BJ (cell line): ENCODE measurements around the gene DUSP19. TPM values are rescaled to one million over a fixed set of nuclear protein-coding genes. Genes with fewer than 3 reads are reported as not detected.

ENCODE experiments used
- CTCF ChIA-PET: fragments of 350-600 bp; formaldehyde crosslinking; extraction: SDS; loops from one replicate; lab custom pipeline; 2021; ENCODE audit warnings: antibody characterized with exemption, inconsistent platforms; lab: Yijun Ruan, JAX
- POLR2A ChIA-PET: fragments of 300-600 bp; sonication (Branson Sonifier 250); formaldehyde crosslinking; extraction: SDS; loops from one replicate; lab custom pipeline; 2021; ENCODE audit warnings: antibody characterized with exemption; lab: Charles Lee
- DNase-seq: peaks from one replicate; pipeline ENCODE4 v3.0.0-alpha.2; 2011; ENCODE audit warnings: low read depth
- H3K27me3 ChIP-seq: 2 replicates; pipeline ENCODE4 v1.6.0; 2011; ENCODE audit warnings: low read length; ENCODE audit not compliant: control insufficient read depth, insufficient read depth
- H3K36me3 ChIP-seq: 2 replicates; pipeline ENCODE4 v1.5.1; 2011; ENCODE audit warnings: low read length; ENCODE audit not compliant: control insufficient read depth, insufficient read depth
- H3K4me3 ChIP-seq: 2 replicates; pipeline ENCODE4 v1.5.1; 2011; ENCODE audit warnings: low read depth, mild to moderate bottlenecking, control low read depth, low read length
- polyA plus RNA-seq: library from polyadenylated mRNA; depleted of rRNA; stranded (reverse); fragments of >200 nt; gene quantifications from 2 replicates; pipeline ENCODE4 v1.2.3, GENCODE V29; 2011; rRNA removed
- small RNA-seq: library from RNA; depleted of rRNA; stranded (forward); fragments of <200 nt; gene quantifications from one replicate; pipeline ENCODE3, GENCODE V24; 2012; ENCODE audit warnings: low replicate concordance, low read depth; ENCODE audit not compliant: insufficient read length
- TF ChIP-seq, protein P1 (sequence below): IDR thresholded peaks from 2 replicates; pipeline ENCODE4 v1.5.1; 2011; ENCODE audit warnings: low read depth, mild to moderate bottlenecking, control low read depth, inconsistent platforms, low read length, moderate library complexity; ENCODE audit not compliant: insufficient read depth

DUSP19 gene
- polyA plus RNA-seq, 1 experiment: 2.2 TPM

DNA sequence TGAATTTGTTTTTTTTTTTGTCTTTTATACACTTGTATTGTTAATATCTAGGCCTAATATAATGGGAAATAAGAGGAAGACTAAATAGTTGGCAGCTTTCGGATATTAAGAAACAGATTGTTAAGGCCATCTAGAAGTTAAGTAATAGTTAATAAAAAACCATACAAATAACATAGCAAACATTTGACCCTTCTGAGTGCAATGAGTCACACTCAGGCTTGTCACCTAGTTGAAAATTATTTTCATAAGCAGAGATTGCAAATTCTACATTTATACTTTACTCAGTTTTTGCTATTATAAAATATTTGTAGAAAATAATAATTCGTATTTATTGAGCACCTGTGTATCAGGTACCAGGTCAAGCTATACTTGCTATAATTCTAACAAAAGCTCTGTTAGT, 48.1 kb downstream of the DUSP19 start:
- H3K27me3 ChIP-seq: no peaks in the 10 kb centered on the region
- no peak for DNase-seq
- CTCF ChIA-PET: interaction anchor here (1.2 kb wide), 1 partner anchor 10 kb away, joined by 3 read pairs; no protein-coding TSS in a partner anchor
- POLR2A ChIA-PET: no interaction called here
- no peaks in the 10 kb centered on the region; the same call in 1 of the 2 replicates for H3K36me3 ChIP-seq
- no peak overlapping the region for H3K4me3 ChIP-seq
- TF ChIP-seq, protein P1, sequence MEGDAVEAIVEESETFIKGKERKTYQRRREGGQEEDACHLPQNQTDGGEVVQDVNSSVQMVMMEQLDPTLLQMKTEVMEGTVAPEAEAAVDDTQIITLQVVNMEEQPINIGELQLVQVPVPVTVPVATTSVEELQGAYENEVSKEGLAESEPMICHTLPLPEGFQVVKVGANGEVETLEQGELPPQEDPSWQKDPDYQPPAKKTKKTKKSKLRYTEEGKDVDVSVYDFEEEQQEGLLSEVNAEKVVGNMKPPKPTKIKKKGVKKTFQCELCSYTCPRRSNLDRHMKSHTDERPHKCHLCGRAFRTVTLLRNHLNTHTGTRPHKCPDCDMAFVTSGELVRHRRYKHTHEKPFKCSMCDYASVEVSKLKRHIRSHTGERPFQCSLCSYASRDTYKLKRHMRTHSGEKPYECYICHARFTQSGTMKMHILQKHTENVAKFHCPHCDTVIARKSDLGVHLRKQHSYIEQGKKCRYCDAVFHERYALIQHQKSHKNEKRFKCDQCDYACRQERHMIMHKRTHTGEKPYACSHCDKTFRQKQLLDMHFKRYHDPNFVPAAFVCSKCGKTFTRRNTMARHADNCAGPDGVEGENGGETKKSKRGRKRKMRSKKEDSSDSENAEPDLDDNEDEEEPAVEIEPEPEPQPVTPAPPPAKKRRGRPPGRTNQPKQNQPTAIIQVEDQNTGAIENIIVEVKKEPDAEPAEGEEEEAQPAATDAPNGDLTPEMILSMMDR: no peak

DNA sequence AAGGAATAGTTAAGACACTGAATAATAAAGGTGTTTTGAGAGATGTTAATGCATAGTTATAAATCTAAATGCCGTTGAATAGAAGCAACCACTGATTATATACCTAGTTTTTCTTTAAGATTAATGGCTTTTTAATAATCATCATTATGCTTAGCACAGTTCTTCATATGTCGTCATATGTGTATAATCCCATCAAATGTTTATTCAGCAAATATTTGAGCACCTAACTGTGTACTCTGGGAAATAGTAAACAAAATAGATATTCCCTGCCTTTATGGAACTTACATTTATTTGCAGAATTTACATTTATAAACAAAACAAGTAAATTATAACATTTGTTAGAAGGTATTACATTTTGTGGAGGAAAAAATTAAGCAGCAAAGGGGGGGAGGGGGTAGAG, 55.5 kb downstream of the DUSP19 start:
- POLR2A ChIA-PET: no interaction called here
- Histone ChIP-seq H3K36me3 (no peaks in the 10 kb centered on the region; the same call in 1 of the 2 replicates), H3K27me3 (no peaks in the 10 kb centered on the region), H3K4me3 (no peak overlapping the region)
- CTCF ChIA-PET: interaction anchor here (0.6 kb wide), 1 partner anchor 47 kb away, joined by 4 read pairs; no protein-coding TSS in a partner anchor
- TF ChIP-seq, protein P1: no peak
- DNase-seq: no peak

DNA sequence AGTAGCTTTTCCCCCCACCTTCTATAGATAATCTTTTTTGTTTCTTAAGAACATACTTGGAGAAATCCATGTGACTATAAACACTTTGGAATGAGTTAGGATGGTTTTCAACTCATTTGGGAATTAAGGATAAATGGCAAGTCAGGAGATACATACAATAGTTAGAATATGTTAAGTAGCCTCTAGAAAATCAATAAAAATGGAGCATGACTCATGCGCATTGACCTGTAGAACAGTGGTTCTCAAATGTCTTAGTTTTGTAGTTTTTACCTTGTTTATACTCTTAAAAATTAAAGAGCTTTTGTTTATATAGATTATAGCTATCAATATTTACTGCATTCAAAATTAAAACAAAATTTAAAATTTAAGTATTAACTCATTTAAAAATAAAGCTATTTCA, 70.4 kb downstream of the DUSP19 start:
- TF ChIP-seq, protein P1: no peak
- Histone ChIP-seq H3K4me3 (no peak overlapping the region), H3K27me3 (no peaks in the 10 kb centered on the region), H3K36me3 (no peaks in the 10 kb centered on the region)
- no peak for DNase-seq
- ChIA-PET CTCF (no interaction called here), POLR2A (no interaction called here)

DNA sequence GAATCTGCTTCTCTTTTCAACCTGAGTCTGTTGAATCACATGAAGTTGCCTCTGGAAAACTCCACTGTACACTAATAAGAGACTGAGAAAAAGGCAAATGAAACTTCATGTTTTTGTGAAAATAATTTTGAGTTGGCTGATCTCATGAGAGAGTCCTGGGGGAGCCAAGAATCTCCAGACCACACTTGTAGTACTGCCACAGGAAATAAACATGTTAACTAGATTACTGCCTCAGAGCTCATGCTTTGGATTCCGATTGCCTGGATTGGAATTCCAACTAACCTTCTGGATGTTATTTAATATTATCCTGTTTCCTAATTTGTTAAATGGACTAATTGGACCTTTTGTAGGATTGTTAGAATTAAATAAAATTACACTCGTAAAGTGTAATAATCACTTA, 70.9 kb downstream of the DUSP19 start:
- POLR2A ChIA-PET: no interaction called here
- TF ChIP-seq, protein P1: no peak
- no peak overlapping the region for H3K4me3 ChIP-seq
- no peaks in the 10 kb centered on the region for H3K27me3 ChIP-seq
- DNase-seq: peak; percentile 39
- H3K36me3 ChIP-seq: no peaks in the 10 kb centered on the region
- CTCF ChIA-PET: no interaction called here

Small RNAs within 50 kb of the gene (small RNA-seq; reads per million reads assigned to genes)
- not detected for gene RF00599

Other genes starting within 250 kb of the DUSP19 start
- 0.23 and 0.28 TPM in 2 replicates for gene FRZB, start 212.1 kb upstream of the DUSP19 start, polyA plus RNA-seq
- gene NCKAP1, start 40.3 kb upstream of the DUSP19 start, polyA plus RNA-seq: 58.0 and 117 TPM in 2 replicates
- gene NUP35, start 45.7 kb downstream of the DUSP19 start, polyA plus RNA-seq: 11.1 and 15.9 TPM in 2 replicates